Measurements from ENCODE around the gene NDUFAF3. TPM values are rescaled to one million over a fixed set of nuclear protein-coding genes. Genes with fewer than 3 reads are reported as not detected.

The NDUFAF3 gene
- total and polyA plus RNA-seq, 4 donors = 28.6 to 107 (median 72.0) TPM

- Histone ChIP-seq H3K27me3 (ENCODE audit: control insufficient read depth in 4 of 4, insufficient read depth in 4 of 4, low read length in 3 of 4) (no peaks in the 10 kb centered on the region), H3K36me3 (ENCODE audit: control insufficient read depth in 4 of 4, insufficient read depth in 3 of 4, low read depth in 1 of 4, low read length in 3 of 4) (peaks cover 0 to 32% (median 21%) of the 10 kb centered on the region in 4 donors), H3K9ac (ENCODE audit: low read depth in 1 of 2, low read length in 2 of 2) (no peak overlapping the region), H3K4me3 (ENCODE audit: low read depth in 1 of 3, low read length in 3 of 3) (no peak overlapping the region), H3K4me1 (ENCODE audit: control insufficient read depth in 4 of 4, insufficient read depth in 4 of 4, low read length in 3 of 4) (peaks cover 11 to 45% (median 37%) of the 10 kb centered on the region in 4 donors), H3K27ac (ENCODE audit: low read depth in 1 of 2, low read length in 2 of 2) (no peak overlapping the region), H3K9me3 (ENCODE audit: control insufficient read depth in 4 of 4, low read length in 3 of 4) (no peaks in the 10 kb centered on the region)
- WGBS = 72% methylated on average over 5 of the region's 5 CpGs
- TF ChIP-seq HNF4A (conservative IDR thresholded peaks at IDR 0.05) (no peak), EGR1 (IDR thresholded peaks at IDR 0.05; ENCODE audit: low read depth in 2 of 2) (no peak), MAX (IDR thresholded peaks at IDR 0.05) (no peak), ATF3 (IDR thresholded peaks at IDR 0.05) (no peak), FOXA2 (IDR thresholded peaks at IDR 0.05) (no peak), GABPA (IDR thresholded peaks at IDR 0.05 in 1 of 2, conservative IDR thresholded peaks at IDR 0.05 in 1 of 2) (no peak), CTCF (IDR thresholded peaks at IDR 0.05; ENCODE audit: low read depth, low read length, missing input control) (no peak), REST (IDR thresholded peaks at IDR 0.05) (no peak), RAD21 (IDR thresholded peaks at IDR 0.05) (no peak), HNF4G (IDR thresholded peaks at IDR 0.05) (no peak)
- no peak for DNase-seq (ENCODE audit: low spot score)
Measured at GRCh38 chr3:49024449-49024848, 2.5 kb downstream of the NDUFAF3 start.

- Histone ChIP-seq H3K4me1 (ENCODE audit: control insufficient read depth in 4 of 4, insufficient read depth in 4 of 4, low read length in 3 of 4) (peaks cover 9 to 38% (median 29%) of the 10 kb centered on the region in 4 donors), H3K27me3 (ENCODE audit: control insufficient read depth in 4 of 4, insufficient read depth in 4 of 4, low read length in 3 of 4) (no peaks in the 10 kb centered on the region), H3K4me3 (ENCODE audit: low read depth in 1 of 3, low read length in 3 of 3) (no peak overlapping the region), H3K27ac (ENCODE audit: low read depth in 1 of 2, low read length in 2 of 2) (no peak overlapping the region), H3K9me3 (ENCODE audit: control insufficient read depth in 4 of 4, low read length in 3 of 4) (no peaks in the 10 kb centered on the region), H3K9ac (ENCODE audit: low read depth in 1 of 2, low read length in 2 of 2) (no peak overlapping the region), H3K36me3 (ENCODE audit: control insufficient read depth in 4 of 4, insufficient read depth in 3 of 4, low read depth in 1 of 4, low read length in 3 of 4) (peaks cover 0 to 32% (median 21%) of the 10 kb centered on the region in 4 donors)
- TF ChIP-seq EGR1 (IDR thresholded peaks at IDR 0.05; ENCODE audit: low read depth in 2 of 2) (no peak), MAX (IDR thresholded peaks at IDR 0.05) (no peak), HNF4A (conservative IDR thresholded peaks at IDR 0.05) (no peak), TAF1 (conservative IDR thresholded peaks at IDR 0.05) (no peak), HNF4G (IDR thresholded peaks at IDR 0.05) (no peak), SP1 (IDR thresholded peaks at IDR 0.05) (no peak), ATF3 (IDR thresholded peaks at IDR 0.05) (no peak), FOXA2 (IDR thresholded peaks at IDR 0.05) (no peak), JUND (IDR thresholded peaks at IDR 0.05) (no peak), YY1 (IDR thresholded peaks at IDR 0.05) (no peak), CTCF (IDR thresholded peaks at IDR 0.05; ENCODE audit: low read depth, low read length, missing input control) (no peak), FOXA1 (IDR thresholded peaks at IDR 0.05) (no peak), RAD21 (IDR thresholded peaks at IDR 0.05) (no peak)
- WGBS = 84% methylated on average over 13 of the region's 13 CpGs
- DNase-seq (ENCODE audit: low spot score) = no peak
Measured at GRCh38 chr3:49025005-49025792, 3.3 kb downstream of the NDUFAF3 start.
